ENCODE measurements around the gene CDK5RAP3. TPM values are rescaled to one million over a fixed set of nuclear protein-coding genes. Genes with fewer than 3 reads are reported as not detected.

The CDK5RAP3 gene
- total RNA-seq, 1 donor from 2014 or later, result 62.8 TPM

- Mint-ChIP-seq H3K9me3 (ENCODE audit: unreplicated experiment) (no peaks in the 10 kb centered on the region), H3K4me1 (ENCODE audit: low read depth, unreplicated experiment) (peaks cover 9% of the 10 kb centered on the region), H3K4me3 (ENCODE audit: unreplicated experiment) (peak overlapping the region; percentile 86), H3K27me3 (ENCODE audit: low read depth, unreplicated experiment) (peaks cover 21% of the 10 kb centered on the region), H3K27ac (ENCODE audit: unreplicated experiment) (peak overlapping the region; percentile 55), H3K36me3 (ENCODE audit: low read depth, unreplicated experiment) (peaks cover 5% of the 10 kb centered on the region)
- Histone ChIP-seq H3K36me3 (ENCODE audit: insufficient read depth, low read length) (no peaks in the 10 kb centered on the region), H4K20me1 (ENCODE audit: insufficient read depth, low read length) (no peaks in the 10 kb centered on the region), H3K4me2 (ENCODE audit: low read length) (peak overlapping the region; percentile 90), H3K4me1 (ENCODE audit: insufficient read depth, low read length) (peaks cover 37% of the 10 kb centered on the region), H3K27ac (ENCODE audit: low read depth, low read length) (peak overlapping the region; percentile 14), H3K9ac (ENCODE audit: low read length) (peak overlapping the region; percentile 49), H3K4me3 (ENCODE audit: insufficient read depth, low read depth, low read length) (peak overlapping the region; percentile 64), H3K79me2 (ENCODE audit: insufficient read depth, low read length) (no peaks in the 10 kb centered on the region), H3K9me3 (ENCODE audit: insufficient read depth, low read depth, low read length) (no peaks in the 10 kb centered on the region), H3K27me3 (ENCODE audit: insufficient read depth, low read length) (no peaks in the 10 kb centered on the region), H2AFZ (ENCODE audit: low read depth, low read length) (no peak overlapping the region)
- TF ChIP-seq EZH2 (IDR thresholded peaks at IDR 0.05; ENCODE audit: insufficient read depth, low read length) (no peak), CTCF (IDR thresholded peaks at IDR 0.05; ENCODE audit: insufficient read depth, low read depth, low read length) (no peak)
- DNase-seq (ENCODE audit: low read depth) (no peak), FAIRE-seq (no peak)
Measured at GRCh38 chr17:48025904-48026501, 55.1 kb downstream of the CDK5RAP3 start.

- Histone ChIP-seq H3K79me2 (ENCODE audit: insufficient read depth, low read length) (no peaks in the 10 kb centered on the region), H3K9me3 (ENCODE audit: insufficient read depth, low read depth, low read length) (no peaks in the 10 kb centered on the region), H3K4me2 (ENCODE audit: low read length) (peak overlapping the region; percentile 90), H3K27me3 (ENCODE audit: insufficient read depth, low read length) (no peaks in the 10 kb centered on the region), H3K9ac (ENCODE audit: low read length) (peak overlapping the region; percentile 49), H2AFZ (ENCODE audit: low read depth, low read length) (peak overlapping the region; percentile 65), H4K20me1 (ENCODE audit: insufficient read depth, low read length) (no peaks in the 10 kb centered on the region), H3K4me1 (ENCODE audit: insufficient read depth, low read length) (peaks cover 37% of the 10 kb centered on the region), H3K36me3 (ENCODE audit: insufficient read depth, low read length) (no peaks in the 10 kb centered on the region), H3K4me3 (ENCODE audit: insufficient read depth, low read depth, low read length) (no peak overlapping the region), H3K27ac (ENCODE audit: low read depth, low read length) (peak overlapping the region; percentile 14)
- peaks cover 21% of the 10 kb centered on the region for H3K27me3 Mint-ChIP-seq (ENCODE audit: low read depth, unreplicated experiment)
- H3K9me3 Mint-ChIP-seq (ENCODE audit: unreplicated experiment), result no peaks in the 10 kb centered on the region
- TF ChIP-seq CTCF (IDR thresholded peaks at IDR 0.05; ENCODE audit: insufficient read depth, low read depth, low read length) (peak; percentile 87), EZH2 (IDR thresholded peaks at IDR 0.05; ENCODE audit: insufficient read depth, low read length) (no peak)
- H3K4me1 Mint-ChIP-seq (ENCODE audit: low read depth, unreplicated experiment), result peaks cover 9% of the 10 kb centered on the region
- FAIRE-seq (no peak), DNase-seq (ENCODE audit: low read depth) (peak; percentile 75)
- peak overlapping the region; percentile 55 for H3K27ac Mint-ChIP-seq (ENCODE audit: unreplicated experiment)
- peak overlapping the region; percentile 86 for H3K4me3 Mint-ChIP-seq (ENCODE audit: unreplicated experiment)
- peaks cover 5% of the 10 kb centered on the region for H3K36me3 Mint-ChIP-seq (ENCODE audit: low read depth, unreplicated experiment)
Measured at GRCh38 chr17:48026502-48027321, 55.8 kb downstream of the CDK5RAP3 start.
